Measurements from ENCODE around the gene ITPR1.

ITPR1 gene

GRCh38 chr3:4492208-4493013, 737 bp upstream of the ITPR1 start:
- peak; percentile 49 for DNase-seq

- DNase-seq, result no peak
Observed at GRCh38 chr3:4493941-4494894, 1.1 kb downstream of the ITPR1 start.

GRCh38 chr3:4494895-4495264, 1.7 kb downstream of the ITPR1 start:
- no peak for DNase-seq

GRCh38 chr3:4495294-4496086, 2.3 kb downstream of the ITPR1 start:
- DNase-seq, result no peak

GRCh38 chr3:4496087-4496452, 2.9 kb downstream of the ITPR1 start:
- DNase-seq, result no peak

- DNase-seq, result no peak
Observed at GRCh38 chr3:4497005-4497692, 4.0 kb downstream of the ITPR1 start.

- DNase-seq, result no peak
Observed at GRCh38 chr3:4497843-4498324, 4.7 kb downstream of the ITPR1 start.

GRCh38 chr3:4498446-4498845, 5.3 kb downstream of the ITPR1 start:
- DNase-seq, result no peak

- no peak for DNase-seq
Observed at GRCh38 chr3:4501437-4501836, 8.3 kb downstream of the ITPR1 start.

- no peak for DNase-seq
Observed at GRCh38 chr3:4501927-4502326, 8.8 kb downstream of the ITPR1 start.

- DNase-seq, result no peak
Observed at GRCh38 chr3:4503050-4503449, 9.9 kb downstream of the ITPR1 start.

GRCh38 chr3:4504340-4505261, 11.5 kb downstream of the ITPR1 start:
- peak; percentile 21 for DNase-seq

GRCh38 chr3:4505688-4506558, 12.8 kb downstream of the ITPR1 start:
- DNase-seq, result no peak

- no peak for DNase-seq
Observed at GRCh38 chr3:4506559-4507023, 13.4 kb downstream of the ITPR1 start.

GRCh38 chr3:4507024-4507596, 14.0 kb downstream of the ITPR1 start:
- DNase-seq, result no peak

- no peak for DNase-seq
Observed at GRCh38 chr3:4508048-4508981, 15.2 kb downstream of the ITPR1 start.

GRCh38 chr3:4509043-4509442, 15.9 kb downstream of the ITPR1 start:
- DNase-seq, result no peak

- DNase-seq, result no peak
Observed at GRCh38 chr3:4509983-4510755, 17.0 kb downstream of the ITPR1 start.
